CD14-positive monocyte (primary cell): ENCODE data around the gene CFAP57. TPM values are rescaled to one million over a fixed set of nuclear protein-coding genes. Genes with fewer than 3 reads are reported as not detected.

ENCODE experiments used
- DNase-seq, 3 donors: peaks; one replicate each; pipeline ENCODE4 v3.0.0-alpha.2; 2011 to 2022
- H2AFZ ChIP-seq: 2 replicates; pipeline ENCODE4 v1.6.0; 2012; ENCODE audit warnings: mild to moderate bottlenecking, low read depth, low read length, inconsistent platforms; ENCODE audit not compliant: insufficient read depth, poor library complexity, severe bottlenecking
- H3K27ac ChIP-seq, 2 donors: 1 replicate in 1 of 2; 2 replicates in 1 of 2; pipeline ENCODE4 v1.5.1; 2012 to 2013; ENCODE audit warnings: low read length in 2 of 2, control low read depth in 1 of 2, inconsistent platforms in 1 of 2, low read depth in 1 of 2, mild to moderate bottlenecking in 1 of 2
- H3K27me3 ChIP-seq, 2 donors: one replicate each; pipeline versions ENCODE4 v1.6.0 to v1.6.1; 2011 to 2013; ENCODE audit warnings: low read length in 2 of 2; ENCODE audit not compliant: control insufficient read depth in 2 of 2, insufficient read depth in 2 of 2
- H3K36me3 ChIP-seq, 2 donors: replicated peaks in 1 of 2; 1 replicate in 1 of 2; 2 replicates in 1 of 2; pipeline versions ENCODE4 v1.5.1 to v1.6.1; 2012 to 2013; ENCODE audit warnings: low read length in 2 of 2, control low read depth in 1 of 2, inconsistent platforms in 1 of 2, mild to moderate bottlenecking in 1 of 2; ENCODE audit not compliant: insufficient read depth in 2 of 2, control insufficient read depth in 1 of 2
- H3K4me1 ChIP-seq, 2 donors: 1 replicate in 1 of 2; 2 replicates in 1 of 2; pipeline versions ENCODE4 v1.5.1 to v1.6.1; 2012 to 2013; ENCODE audit warnings: low read length in 2 of 2, control low read depth in 1 of 2, inconsistent platforms in 1 of 2, mild to moderate bottlenecking in 1 of 2, moderate library complexity in 1 of 2; ENCODE audit not compliant: insufficient read depth in 2 of 2, control insufficient read depth in 1 of 2
- H3K4me2 ChIP-seq: replicated peaks from 2 replicates; pipeline ENCODE3; 2012; ENCODE audit warnings: low read length, moderate library complexity, mild to moderate bottlenecking; ENCODE audit not compliant: poor library complexity, severe bottlenecking; ENCODE audit errors: extremely low read depth
- H3K4me3 ChIP-seq, 3 experiments: fragments of 200-600 bp in 1 of 3; sonication (generic) in 1 of 3; replicated peaks in 1 of 3; 1 replicate in 2 of 3; 2 replicates in 1 of 3; pipeline ENCODE4 v1.5.1; 2011 to 2013; ENCODE audit warnings: low read length in 3 of 3, mild to moderate bottlenecking in 3 of 3, control low read depth in 2 of 3, low read depth in 2 of 3, inconsistent platforms in 1 of 3, moderate library complexity in 1 of 3
- H3K79me2 ChIP-seq: 2 replicates; pipeline ENCODE4 v1.6.0; 2012; ENCODE audit warnings: mild to moderate bottlenecking, control low read depth, inconsistent platforms, low read length, moderate library complexity; ENCODE audit not compliant: insufficient read depth
- H3K9ac ChIP-seq: 2 replicates; pipeline ENCODE4 v1.6.0; 2017; ENCODE audit warnings: low read length, mild to moderate bottlenecking; ENCODE audit not compliant: insufficient read depth, poor library complexity, severe bottlenecking
- H3K9me3 ChIP-seq, 2 donors: replicated peaks in 1 of 2; 1 replicate in 1 of 2; 2 replicates in 1 of 2; pipeline versions ENCODE4 v1.5.1 to v1.6.1; 2012 to 2013; ENCODE audit warnings: low read length in 2 of 2, control low read depth in 1 of 2; ENCODE audit not compliant: control insufficient read depth in 1 of 2, insufficient read depth in 1 of 2
- H4K20me1 ChIP-seq: 2 replicates; pipeline ENCODE4 v1.6.0; 2012; ENCODE audit warnings: mild to moderate bottlenecking, low read length, control low read depth, moderate library complexity; ENCODE audit not compliant: insufficient read depth
- H3K27ac Mint-ChIP-seq, 7 donors: one replicate each; pipeline ENCODE4 v1.8.0; 2020; ENCODE audit warnings: mild to moderate bottlenecking in 7 of 7, mixed read lengths in 7 of 7, moderate library complexity in 6 of 7, inconsistent platforms in 2 of 7
- H3K27me3 Mint-ChIP-seq, 3 donors: one replicate each; pipeline ENCODE4 v1.8.0; 2021 to 2022; ENCODE audit warnings: low read depth in 3 of 3, mild to moderate bottlenecking in 3 of 3, mixed read lengths in 3 of 3, moderate library complexity in 3 of 3, inconsistent platforms in 1 of 3
- H3K36me3 Mint-ChIP-seq, 2 donors: one replicate each; pipeline ENCODE4 v1.8.0; 2020; ENCODE audit warnings: mixed read lengths in 2 of 2, inconsistent platforms in 1 of 2, mild to moderate bottlenecking in 1 of 2
- H3K4me1 Mint-ChIP-seq: one replicate; pipeline ENCODE4 v1.8.0; 2020; ENCODE audit warnings: mild to moderate bottlenecking, mixed read lengths
- H3K4me3 Mint-ChIP-seq, 2 donors: one replicate each; pipeline ENCODE4 v1.8.0; 2020; ENCODE audit warnings: mild to moderate bottlenecking in 2 of 2, mixed read lengths in 2 of 2, moderate library complexity in 1 of 2
- H3K9me3 Mint-ChIP-seq, 7 donors: one replicate each; pipeline ENCODE4 v1.8.0; 2020 to 2022; ENCODE audit warnings: mixed read lengths in 7 of 7, mild to moderate bottlenecking in 6 of 7, moderate library complexity in 6 of 7, inconsistent platforms in 2 of 7
- WGBS: methylation state at CpG from one replicate; pipeline ENCODE4 v1.1.5; 2013; ENCODE audit warnings: missing lambda C conversion rate; ENCODE audit not compliant: insufficient coverage; 5-methylcytosine and 5-hydroxymethylcytosine counted together
- intact Hi-C, 2 donors: fragments of 100-400 bp; cut with micrococcal nuclease; formaldehyde crosslinking; loops; one replicate each; pipeline versions ENCODE4 v1.15.0 to v1.15.1; 2023
- polyA plus RNA-seq, 3 donors: library from polyadenylated mRNA; depleted of rRNA in 1 of 3; unstranded in 2 of 3; stranded (reverse) in 1 of 3; fragments of 300-500 nt in 2 of 3; fragments of >200 nt in 1 of 3; fragmentation: Illumina TruSeq in 2 of 3; gene quantifications; 1 replicate in 2 of 3; 2 replicates in 1 of 3; pipeline ENCODE4 v1.2.3, GENCODE V29; 2012 to 2021
- TF ChIP-seq, protein P1 (sequence below): fragments of 200-600 bp; IDR thresholded peaks from one replicate; pipeline ENCODE4 v1.8.0; 2022; ENCODE audit warnings: antibody characterized with exemption, mild to moderate bottlenecking

CFAP57 gene
- polyA plus RNA-seq, 3 donors, result 0.01 to 0.05 TPM; not detected in 1

DNA sequence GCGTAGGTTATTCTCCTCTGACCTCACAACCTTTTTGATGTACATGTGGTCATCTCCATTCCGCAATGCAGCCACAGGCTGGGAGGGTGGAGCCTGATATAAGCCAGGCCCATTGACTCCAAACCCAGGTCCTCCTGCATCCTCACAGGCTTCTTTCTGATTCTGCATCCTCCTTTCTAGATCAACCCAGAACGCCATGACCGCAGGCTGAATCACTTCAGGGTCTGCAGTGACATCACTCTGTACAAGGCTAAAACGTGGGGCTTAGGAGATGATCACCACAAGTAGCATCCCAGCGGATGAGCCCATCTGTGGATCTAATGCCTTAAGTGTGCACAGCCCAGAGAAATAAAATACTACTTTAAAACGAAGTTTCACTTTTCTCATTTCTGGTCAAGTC lies 16.1 kb upstream of the CFAP57 start:
- H3K36me3 ChIP-seq, result no peaks in the 10 kb centered on the region
- H3K27me3 Mint-ChIP-seq, result peaks cover 4 to 17% (median 4%) of the 10 kb centered on the region in 3 donors
- intact Hi-C loops, result no loop called here
- H4K20me1 ChIP-seq, result no peaks in the 10 kb centered on the region
- no peak overlapping the region for H2AFZ ChIP-seq
- H3K9me3 Mint-ChIP-seq, result peaks cover 0 to 4% (median 0%) of the 10 kb centered on the region in 7 donors
- no peak overlapping the region for H3K27ac Mint-ChIP-seq
- peaks cover 5% of the 10 kb centered on the region for H3K4me1 Mint-ChIP-seq
- H3K27ac ChIP-seq, result no peak overlapping the region
- H3K36me3 Mint-ChIP-seq, result no peaks in the 10 kb centered on the region
- 94% methylated on average over 5 of the region's 7 CpGs for WGBS
- H3K4me3 ChIP-seq, result no peak overlapping the region
- H3K4me3 Mint-ChIP-seq, result no peak overlapping the region
- H3K79me2 ChIP-seq, result no peaks in the 10 kb centered on the region
- H3K9me3 ChIP-seq, result no peaks in the 10 kb centered on the region
- no peak overlapping the region for H3K9ac ChIP-seq
- DNase-seq, result no peak
- peaks cover 0 to 3% of the 10 kb centered on the region in 2 donors for H3K27me3 ChIP-seq
- TF ChIP-seq, protein P1, sequence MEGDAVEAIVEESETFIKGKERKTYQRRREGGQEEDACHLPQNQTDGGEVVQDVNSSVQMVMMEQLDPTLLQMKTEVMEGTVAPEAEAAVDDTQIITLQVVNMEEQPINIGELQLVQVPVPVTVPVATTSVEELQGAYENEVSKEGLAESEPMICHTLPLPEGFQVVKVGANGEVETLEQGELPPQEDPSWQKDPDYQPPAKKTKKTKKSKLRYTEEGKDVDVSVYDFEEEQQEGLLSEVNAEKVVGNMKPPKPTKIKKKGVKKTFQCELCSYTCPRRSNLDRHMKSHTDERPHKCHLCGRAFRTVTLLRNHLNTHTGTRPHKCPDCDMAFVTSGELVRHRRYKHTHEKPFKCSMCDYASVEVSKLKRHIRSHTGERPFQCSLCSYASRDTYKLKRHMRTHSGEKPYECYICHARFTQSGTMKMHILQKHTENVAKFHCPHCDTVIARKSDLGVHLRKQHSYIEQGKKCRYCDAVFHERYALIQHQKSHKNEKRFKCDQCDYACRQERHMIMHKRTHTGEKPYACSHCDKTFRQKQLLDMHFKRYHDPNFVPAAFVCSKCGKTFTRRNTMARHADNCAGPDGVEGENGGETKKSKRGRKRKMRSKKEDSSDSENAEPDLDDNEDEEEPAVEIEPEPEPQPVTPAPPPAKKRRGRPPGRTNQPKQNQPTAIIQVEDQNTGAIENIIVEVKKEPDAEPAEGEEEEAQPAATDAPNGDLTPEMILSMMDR, result no peak
- no peaks in the 10 kb centered on the region for H3K4me1 ChIP-seq
- no peak overlapping the region for H3K4me2 ChIP-seq

GRCh38 chr1:43165162-43165561 lies 7.0 kb upstream of the CFAP57 start:
- Mint-ChIP-seq H3K4me1 (no peaks in the 10 kb centered on the region), H3K36me3 (peaks cover 63 to 72% of the 10 kb centered on the region in 2 donors), H3K27ac (no peak overlapping the region), H3K9me3 (peaks cover 0 to 2% (median 0%) of the 10 kb centered on the region in 7 donors), H3K27me3 (no peaks in the 10 kb centered on the region), H3K4me3 (no peak overlapping the region)
- TF ChIP-seq, protein P1, result no peak
- Histone ChIP-seq H3K27me3 (no peaks in the 10 kb centered on the region), H3K79me2 (no peaks in the 10 kb centered on the region), H3K4me2 (no peak overlapping the region), H3K4me1 (no peaks in the 10 kb centered on the region), H3K9ac (no peak overlapping the region), H2AFZ (no peak overlapping the region), H3K4me3 (no peak overlapping the region), H4K20me1 (no peaks in the 10 kb centered on the region), H3K27ac (no peak overlapping the region), H3K36me3 (peaks cover 59 to 78% of the 10 kb centered on the region in 2 donors), H3K9me3 (no peaks in the 10 kb centered on the region)
- intact Hi-C loops, result no loop called here
- 100% methylated on average over 2 of the region's 3 CpGs for WGBS
- DNase-seq, result no peak
